Cardiac septum (tissue), 1 donor: ENCODE measurements around the gene CLEC2D. TPM values are rescaled to one million over a fixed set of nuclear protein-coding genes. Genes with fewer than 3 reads are reported as not detected.

ENCODE experiments used
- DNase-seq: peaks from one replicate; pipeline ENCODE4 v3.0.0-alpha.2; 2020; ENCODE audit warnings: low spot score
- intact Hi-C: fragments of 100-400 bp; cut with DNase I; formaldehyde crosslinking; loops from one replicate; pipeline ENCODE4 v1.14.0; 2022
- total RNA-seq: library from RNA; stranded (reverse); fragmentation: NEBNext Ultra II Directional; extraction: Animal tissue kit (Norgen Biotek cat#: 25700); gene quantifications from one replicate; pipeline ENCODE4 v1.2.1, GENCODE V29; 2021
- donor health status: DM: no; HTN: no; CAD: no.

The CLEC2D gene
- total RNA-seq, 1 donor from 2014 or later: 4.7 TPM

DNA sequence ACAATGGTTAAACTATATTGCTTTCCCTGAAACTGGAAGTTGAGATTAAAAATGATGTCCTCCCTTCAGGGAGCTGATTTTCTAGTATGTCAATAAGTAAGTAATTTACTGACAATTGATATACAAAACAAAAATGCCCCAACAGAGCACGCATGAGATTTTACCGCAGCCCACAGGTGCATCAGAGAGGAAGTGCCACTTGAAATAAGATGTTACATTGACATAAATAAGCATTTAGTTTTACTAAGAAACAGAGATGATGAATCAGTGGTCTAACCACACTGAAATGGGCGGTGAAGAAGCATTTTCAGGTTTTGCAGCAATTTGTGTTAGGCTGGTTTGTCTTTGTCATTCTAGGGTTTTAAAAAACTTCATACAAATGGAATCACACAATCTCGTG, 72.2 kb downstream of the CLEC2D start:
- DNase-seq: no peak

GRCh38 chr12:9742661-9743060, 73.1 kb downstream of the CLEC2D start:
- intact Hi-C loops: no loop called here
- DNase-seq: no peak

More for the DNA sequence above, 72.2 kb downstream of the CLEC2D start:
- intact Hi-C loops: no loop called here

DNA sequence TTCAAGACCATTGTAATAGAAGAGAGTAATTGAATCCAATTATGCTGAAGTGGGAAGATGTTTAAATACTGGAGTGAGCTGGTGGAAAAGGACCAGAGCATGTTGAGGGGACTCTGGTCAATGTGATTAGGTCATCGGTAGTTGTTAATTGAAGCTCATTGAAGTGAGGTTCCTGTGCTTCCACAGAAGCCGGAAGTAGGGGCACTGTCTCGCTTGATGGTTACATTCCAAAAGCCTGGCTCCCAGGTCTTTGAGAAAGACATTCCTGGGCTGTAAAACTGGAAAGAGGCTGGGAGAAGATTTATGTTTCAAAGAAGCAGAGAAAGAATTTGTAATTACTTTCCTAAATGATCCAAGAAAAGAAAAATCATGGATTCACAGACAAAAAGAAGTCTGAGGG, 75.7 kb downstream of the CLEC2D start:
- no peak for DNase-seq
- intact Hi-C loops: no loop called here

Other genes with a start within 250 kb of the CLEC2D start
- 0.38 TPM for gene KLRB1, start 61.8 kb upstream of the CLEC2D start, total RNA-seq
- not detected for gene CLECL1, start 63.4 kb downstream of the CLEC2D start, total RNA-seq
- gene CD69, start 91.2 kb downstream of the CLEC2D start, total RNA-seq: 0.24 TPM
- gene KLRF1, start 157.8 kb downstream of the CLEC2D start, total RNA-seq: not detected
- 6.7 TPM for gene CLEC2B, start 199.6 kb downstream of the CLEC2D start, total RNA-seq
- gene KLRF2, start 211.8 kb downstream of the CLEC2D start, total RNA-seq: not detected